HCT116 (cell line): ENCODE data around the gene TASP1.

Experiments used
- CEBPB ChIP-seq: IDR thresholded peaks from 2 replicates; pipeline ENCODE4 v1.6.1; 2012; ENCODE audit warnings: low read depth
- CTCF ChIP-seq, 3 experiments: fragments of 200-600 bp in 1 of 3; sonication (generic) in 1 of 3; IDR thresholded peaks in 2 of 3; conservative IDR thresholded peaks in 1 of 3; 2 replicates each; pipeline ENCODE4 v1.5.1; 2012 to 2017; ENCODE audit warnings: low read depth in 2 of 3, low read length in 2 of 3, antibody characterized with exemption in 1 of 3, borderline replicate concordance in 1 of 3, control low read depth in 1 of 3, mild to moderate bottlenecking in 1 of 3, mixed read lengths in 1 of 3, mixed run types in 1 of 3, moderate library complexity in 1 of 3; ENCODE audit not compliant: insufficient read depth in 1 of 3
- POLR2A ChIP-seq: IDR thresholded peaks from 2 replicates; pipeline ENCODE4 v1.7.0; 2011; ENCODE audit warnings: borderline replicate concordance; ENCODE audit not compliant: insufficient read depth, insufficient read length; ENCODE audit errors: extremely low read depth
- SIN3A ChIP-seq: IDR thresholded peaks from 2 replicates; pipeline ENCODE4 v1.6.1; 2012; ENCODE audit warnings: low read depth
- ZFX ChIP-seq: fragments of 450-650 bp; IDR thresholded peaks from 2 replicates; pipeline ENCODE4 v1.6.1; 2017

- no peak for TF ChIP-seq CTCF (IDR thresholded peaks at IDR 0.05 in 2 of 3, conservative IDR thresholded peaks at IDR 0.05 in 1 of 3; ENCODE audit: borderline replicate concordance in 1 of 3, insufficient read depth in 1 of 3, low read depth in 2 of 3, low read length in 2 of 3)
- TF ChIP-seq POLR2A: no peak
- TF ChIP-seq SIN3A: no peak
- TF ChIP-seq ZFX: no peak
- TF ChIP-seq CEBPB: no peak
These were observed 206.6 kb downstream of the TASP1 start for GRCh38 chr20:13432126-13432525.
